Activated naive CD8-positive, alpha-beta T cell treated with anti-CD3 and anti-CD28 coated beads for 36 hours (primary cell): ENCODE measurements around the gene DDX54. TPM values are rescaled to one million over a fixed set of nuclear protein-coding genes. Genes with fewer than 3 reads are reported as not detected.

Source experiments
- DNase-seq: peaks from one replicate; pipeline ENCODE4 v3.0.0; 2021
- H3K27ac Mint-ChIP-seq: one replicate; pipeline ENCODE4 v1.8.0; 2022; ENCODE audit warnings: mild to moderate bottlenecking, moderate library complexity, mixed read lengths
- H3K27me3 Mint-ChIP-seq: one replicate; pipeline ENCODE4 v1.8.0; 2022; ENCODE audit warnings: mild to moderate bottlenecking, mixed read lengths
- H3K36me3 Mint-ChIP-seq: one replicate; pipeline ENCODE4 v1.8.0; 2021; ENCODE audit warnings: mild to moderate bottlenecking, mixed read lengths
- H3K4me1 Mint-ChIP-seq: one replicate; pipeline ENCODE4 v1.8.0; 2021; ENCODE audit warnings: mixed read lengths
- H3K4me3 Mint-ChIP-seq: one replicate; pipeline ENCODE4 v1.8.0; 2022; ENCODE audit warnings: mild to moderate bottlenecking, moderate library complexity, mixed read lengths
- H3K9me3 Mint-ChIP-seq: one replicate; pipeline ENCODE4 v1.8.0; 2022; ENCODE audit warnings: mixed read lengths
- total RNA-seq, 2 experiments: library from RNA; stranded (reverse); gene quantifications; one replicate each; pipeline ENCODE4 v1.2.3, GENCODE V29; 2021

The DDX54 gene
- 100 to 1,000 TPM; 136 to 145 TPM for total RNA-seq

- Mint-ChIP-seq H3K4me3 (peak within 1 kb of the TSS; percentile 95), H3K4me1 (peaks cover 39% of the 10 kb centered on the region), H3K9me3 (no peaks in the 10 kb centered on the region), H3K27ac (peak within 1 kb of the TSS; percentile 97), H3K36me3 (peaks cover 28% of the 10 kb centered on the region), H3K27me3 (no peaks in the 10 kb centered on the region)
- peak; percentile 79 for DNase-seq
Observed at GRCh38 chr12:113185180-113186032, at the start of gene DDX54, which contains the start of gene RITA1. TSS of gene DDX54 (minus strand) at chr12:113185478. CDS start at chr12:113185451, 27 bp downstream. TSS of gene RITA1 (plus strand) at chr12:113185721. CDS start at chr12:113186747, 1,026 bp downstream.

GRCh38 chr12:113234483-113234882, 49.2 kb upstream of the DDX54 start:
- Mint-ChIP-seq H3K27me3 (no peaks in the 10 kb centered on the region), H3K27ac (no peak overlapping the region)
- no peak for DNase-seq

GRCh38 chr12:113233967-113234366, 48.7 kb upstream of the DDX54 start:
- H3K4me1 Mint-ChIP-seq: peaks cover 38% of the 10 kb centered on the region
- peaks cover 46% of the 10 kb centered on the region for H3K36me3 Mint-ChIP-seq
- H3K27ac Mint-ChIP-seq: no peak overlapping the region

More at GRCh38 chr12:113234483-113234882, 49.2 kb upstream of the DDX54 start:
- peaks cover 37% of the 10 kb centered on the region for H3K4me1 Mint-ChIP-seq
- peaks cover 46% of the 10 kb centered on the region for H3K36me3 Mint-ChIP-seq
- H3K9me3 Mint-ChIP-seq: no peaks in the 10 kb centered on the region
- H3K4me3 Mint-ChIP-seq: no peak overlapping the region

GRCh38 chr12:113232840-113233585, 47.7 kb upstream of the DDX54 start:
- Mint-ChIP-seq H3K4me1 (peaks cover 43% of the 10 kb centered on the region), H3K36me3 (peaks cover 53% of the 10 kb centered on the region), H3K9me3 (no peaks in the 10 kb centered on the region), H3K27ac (peak overlapping the region; percentile 90), H3K4me3 (peak overlapping the region; percentile 75), H3K27me3 (no peaks in the 10 kb centered on the region)
- DNase-seq: peak; percentile 78

More at GRCh38 chr12:113233967-113234366, 48.7 kb upstream of the DDX54 start:
- no peak for DNase-seq
- Mint-ChIP-seq H3K4me3 (no peak overlapping the region), H3K9me3 (no peaks in the 10 kb centered on the region), H3K27me3 (no peaks in the 10 kb centered on the region)

GRCh38 chr12:113232089-113232839, 47.0 kb upstream of the DDX54 start:
- H3K4me3 Mint-ChIP-seq: peak overlapping the region; percentile 16
- no peak for DNase-seq
- peaks cover 55% of the 10 kb centered on the region for H3K36me3 Mint-ChIP-seq
- H3K9me3 Mint-ChIP-seq: no peaks in the 10 kb centered on the region
- no peaks in the 10 kb centered on the region for H3K27me3 Mint-ChIP-seq
- H3K27ac Mint-ChIP-seq: peak overlapping the region; percentile 90
- H3K4me1 Mint-ChIP-seq: peaks cover 43% of the 10 kb centered on the region

GRCh38 chr12:113231235-113232088, 46.2 kb upstream of the DDX54 start:
- H3K9me3 Mint-ChIP-seq: no peaks in the 10 kb centered on the region
- H3K4me3 Mint-ChIP-seq: no peak overlapping the region
- H3K27ac Mint-ChIP-seq: no peak overlapping the region
- DNase-seq: no peak
- H3K36me3 Mint-ChIP-seq: peaks cover 57% of the 10 kb centered on the region
- peaks cover 43% of the 10 kb centered on the region for H3K4me1 Mint-ChIP-seq
- H3K27me3 Mint-ChIP-seq: no peaks in the 10 kb centered on the region

GRCh38 chr12:113230315-113231234, 45.3 kb upstream of the DDX54 start:
- H3K36me3 Mint-ChIP-seq: peaks cover 53% of the 10 kb centered on the region
- no peak for DNase-seq
- no peaks in the 10 kb centered on the region for H3K9me3 Mint-ChIP-seq
- H3K27me3 Mint-ChIP-seq: no peaks in the 10 kb centered on the region
- peaks cover 43% of the 10 kb centered on the region for H3K4me1 Mint-ChIP-seq
- no peak overlapping the region for H3K4me3 Mint-ChIP-seq
- peak overlapping the region; percentile 75 for H3K27ac Mint-ChIP-seq

- H3K4me1 Mint-ChIP-seq: peaks cover 40% of the 10 kb centered on the region
- H3K36me3 Mint-ChIP-seq: peaks cover 40% of the 10 kb centered on the region
- H3K4me3 Mint-ChIP-seq: no peak overlapping the region
- no peaks in the 10 kb centered on the region for H3K9me3 Mint-ChIP-seq
- H3K27ac Mint-ChIP-seq: peak overlapping the region; percentile 38
- no peaks in the 10 kb centered on the region for H3K27me3 Mint-ChIP-seq
- no peak for DNase-seq
Observed at GRCh38 chr12:113228394-113229028, 43.2 kb upstream of the DDX54 start.

GRCh38 chr12:113227686-113228391, 42.6 kb upstream of the DDX54 start:
- peaks cover 34% of the 10 kb centered on the region for H3K36me3 Mint-ChIP-seq
- no peaks in the 10 kb centered on the region for H3K27me3 Mint-ChIP-seq
- H3K4me1 Mint-ChIP-seq: peaks cover 39% of the 10 kb centered on the region
- H3K27ac Mint-ChIP-seq: no peak overlapping the region
- no peak overlapping the region for H3K4me3 Mint-ChIP-seq
- H3K9me3 Mint-ChIP-seq: no peaks in the 10 kb centered on the region
- no peak for DNase-seq

- Mint-ChIP-seq H3K27me3 (no peaks in the 10 kb centered on the region), H3K27ac (peak overlapping the region; percentile 17)
Observed at GRCh38 chr12:113226696-113227568, 41.7 kb upstream of the DDX54 start.

GRCh38 chr12:113224955-113225354, 39.7 kb upstream of the DDX54 start:
- H3K27me3 Mint-ChIP-seq: peaks cover 4% of the 10 kb centered on the region
- H3K9me3 Mint-ChIP-seq: no peaks in the 10 kb centered on the region
- no peak overlapping the region for H3K4me3 Mint-ChIP-seq
- no peak for DNase-seq
- peaks cover 38% of the 10 kb centered on the region for H3K4me1 Mint-ChIP-seq
- H3K36me3 Mint-ChIP-seq: peaks cover 14% of the 10 kb centered on the region
- H3K27ac Mint-ChIP-seq: no peak overlapping the region

More at GRCh38 chr12:113226696-113227568, 41.7 kb upstream of the DDX54 start:
- H3K9me3 Mint-ChIP-seq: no peaks in the 10 kb centered on the region
- no peak overlapping the region for H3K4me3 Mint-ChIP-seq
- H3K4me1 Mint-ChIP-seq: peaks cover 42% of the 10 kb centered on the region
- peaks cover 27% of the 10 kb centered on the region for H3K36me3 Mint-ChIP-seq
- no peak for DNase-seq
